Astrocyte of the cerebellum (primary cell): ENCODE results near the gene ATP8A2.

Experiments
- DNase-seq: peaks from one replicate; pipeline ENCODE4 v3.0.0-alpha.2; 2011; ENCODE audit warnings: low read depth
- H3K4me3 ChIP-seq: 2 replicates; pipeline ENCODE4 v1.5.1; 2011; ENCODE audit warnings: mild to moderate bottlenecking, low read depth, low read length, moderate library complexity
- in situ Hi-C: cut with HindIII; loops from 2 replicates; pipeline ENCODE4 v1.10.0; 2017; ENCODE audit warnings: low sequenced_read_pairs
- TF ChIP-seq, protein P1 (sequence below): IDR thresholded peaks from 2 replicates; pipeline ENCODE4 v1.5.1; 2012; ENCODE audit warnings: low read length, low read depth, moderate library complexity, mild to moderate bottlenecking; ENCODE audit errors: missing control alignments

Gene ATP8A2

DNA sequence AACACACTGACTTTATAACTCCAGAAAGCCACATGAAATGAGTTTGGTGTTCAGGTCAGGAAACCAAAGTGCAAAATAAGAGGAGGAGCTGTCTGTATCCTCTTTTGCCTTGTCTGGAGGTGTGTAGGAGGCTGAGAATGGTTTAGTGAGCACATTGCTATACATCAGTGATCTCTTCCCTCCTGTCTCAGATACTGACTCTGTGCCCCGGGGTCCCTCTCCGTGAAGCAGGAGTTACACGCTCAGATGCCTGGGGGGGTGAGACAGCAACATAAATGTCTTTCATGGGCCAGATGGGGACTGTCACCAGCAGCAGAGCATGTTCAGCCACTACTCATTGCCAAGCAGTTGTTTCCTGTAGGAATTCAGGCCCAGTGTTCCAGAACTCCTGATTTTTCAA, 285.4 kb downstream of the ATP8A2 start:
- DNase-seq: no peak
- in situ Hi-C loops: no loop called here
- H3K4me3 ChIP-seq: no peak overlapping the region
- TF ChIP-seq, protein P1, sequence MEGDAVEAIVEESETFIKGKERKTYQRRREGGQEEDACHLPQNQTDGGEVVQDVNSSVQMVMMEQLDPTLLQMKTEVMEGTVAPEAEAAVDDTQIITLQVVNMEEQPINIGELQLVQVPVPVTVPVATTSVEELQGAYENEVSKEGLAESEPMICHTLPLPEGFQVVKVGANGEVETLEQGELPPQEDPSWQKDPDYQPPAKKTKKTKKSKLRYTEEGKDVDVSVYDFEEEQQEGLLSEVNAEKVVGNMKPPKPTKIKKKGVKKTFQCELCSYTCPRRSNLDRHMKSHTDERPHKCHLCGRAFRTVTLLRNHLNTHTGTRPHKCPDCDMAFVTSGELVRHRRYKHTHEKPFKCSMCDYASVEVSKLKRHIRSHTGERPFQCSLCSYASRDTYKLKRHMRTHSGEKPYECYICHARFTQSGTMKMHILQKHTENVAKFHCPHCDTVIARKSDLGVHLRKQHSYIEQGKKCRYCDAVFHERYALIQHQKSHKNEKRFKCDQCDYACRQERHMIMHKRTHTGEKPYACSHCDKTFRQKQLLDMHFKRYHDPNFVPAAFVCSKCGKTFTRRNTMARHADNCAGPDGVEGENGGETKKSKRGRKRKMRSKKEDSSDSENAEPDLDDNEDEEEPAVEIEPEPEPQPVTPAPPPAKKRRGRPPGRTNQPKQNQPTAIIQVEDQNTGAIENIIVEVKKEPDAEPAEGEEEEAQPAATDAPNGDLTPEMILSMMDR: no peak

DNA sequence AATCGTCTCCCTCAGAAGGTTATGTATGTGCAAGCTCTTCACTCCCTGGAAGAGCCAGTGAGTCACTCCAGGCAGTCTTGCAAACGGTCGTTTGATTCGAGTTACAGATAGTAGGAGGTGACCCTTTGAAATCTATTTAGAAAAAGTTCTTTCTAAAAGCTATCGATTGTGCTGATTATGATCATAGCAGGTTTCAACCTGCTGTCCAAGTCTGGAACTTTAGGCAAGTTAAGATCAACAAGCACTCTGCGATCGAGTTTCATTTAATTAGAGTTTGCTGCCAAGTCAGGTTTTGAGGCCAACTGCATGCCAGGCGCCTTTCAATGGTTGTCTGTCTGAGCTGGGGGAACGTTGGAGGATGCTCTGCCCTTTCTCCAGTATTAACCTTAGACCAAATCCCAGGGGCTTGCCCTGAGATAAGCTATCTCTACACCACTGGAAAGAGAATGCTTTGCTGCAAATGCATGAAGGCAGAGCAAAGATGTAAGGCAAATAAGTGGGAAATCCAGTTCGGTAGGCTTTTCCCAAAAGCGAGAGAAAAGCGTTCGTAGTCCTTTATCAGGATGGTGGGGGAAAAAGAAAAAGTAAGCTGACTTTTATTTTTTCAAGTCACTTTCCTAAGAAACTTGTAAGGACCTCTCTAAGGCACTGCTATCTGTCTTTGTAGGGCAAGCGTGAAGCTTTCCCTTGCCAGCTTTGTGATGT, 287.5 kb downstream of the ATP8A2 start:
- DNase-seq: no peak
- no peak overlapping the region for H3K4me3 ChIP-seq
- in situ Hi-C loops: no loop called here
- TF ChIP-seq, protein P1: no peak

DNA sequence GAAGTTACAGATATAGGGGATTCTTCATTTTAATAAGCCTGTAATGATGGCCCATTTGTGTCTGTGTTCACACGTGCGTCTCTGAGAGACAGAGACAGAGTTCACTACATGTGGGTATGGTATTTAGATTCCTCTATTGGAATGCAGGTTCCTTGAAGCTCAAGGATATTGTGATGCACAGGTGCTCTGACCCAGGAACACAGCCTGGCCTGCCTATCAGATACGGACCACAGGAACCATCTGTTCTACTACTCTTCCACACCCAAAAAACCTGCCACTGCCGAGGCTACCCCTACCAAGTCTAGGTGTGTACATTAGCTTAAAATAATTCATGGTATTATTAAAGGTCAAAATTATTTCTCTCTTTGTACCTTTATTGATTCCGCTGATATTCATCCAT, 289.2 kb downstream of the ATP8A2 start:
- TF ChIP-seq, protein P1: no peak
- no peak overlapping the region for H3K4me3 ChIP-seq
- no peak for DNase-seq
- in situ Hi-C loops: no loop called here

DNA sequence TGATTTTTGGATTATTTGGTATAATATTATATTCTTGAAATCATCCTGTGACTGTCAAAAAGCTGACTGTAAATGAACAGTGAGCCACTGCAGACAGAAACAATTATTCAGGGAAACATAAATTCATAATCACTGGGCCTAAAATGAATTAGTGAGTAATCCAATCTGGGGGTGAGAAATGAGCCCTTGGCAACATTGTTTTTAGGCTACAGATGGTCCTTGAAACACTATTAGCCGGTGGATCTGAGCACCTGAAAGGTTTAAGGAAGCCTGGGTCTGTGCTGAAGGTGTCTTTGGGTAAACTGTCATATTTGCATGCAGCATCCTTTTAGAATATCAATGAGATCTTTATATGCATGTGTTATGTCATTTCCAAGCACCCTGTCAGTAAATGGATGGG, 290.7 kb downstream of the ATP8A2 start:
- H3K4me3 ChIP-seq: no peak overlapping the region
- TF ChIP-seq, protein P1: no peak
- in situ Hi-C loops: no loop called here
- no peak for DNase-seq

DNA sequence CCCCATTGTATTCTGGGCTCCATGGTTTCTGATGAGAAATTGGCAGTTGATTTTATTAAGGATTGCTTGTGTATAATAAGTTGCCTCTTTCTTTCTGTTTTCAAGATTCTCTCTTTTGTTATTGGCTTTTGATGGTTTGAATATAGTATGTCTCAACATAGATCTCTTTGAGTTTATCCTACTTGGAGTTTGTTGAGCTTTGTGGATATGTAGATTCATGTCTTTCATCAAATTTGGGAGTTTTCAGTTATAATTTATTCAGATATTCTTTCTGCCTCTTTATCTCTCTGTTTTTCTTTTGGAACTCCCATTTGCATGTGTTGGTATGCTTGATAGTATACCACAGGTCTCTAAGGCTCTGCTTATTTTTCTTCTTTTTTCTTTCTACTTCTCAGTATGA, 296.6 kb downstream of the ATP8A2 start:
- in situ Hi-C loops: no loop called here
- no peak for DNase-seq
- TF ChIP-seq, protein P1: no peak
- no peak overlapping the region for H3K4me3 ChIP-seq

DNA sequence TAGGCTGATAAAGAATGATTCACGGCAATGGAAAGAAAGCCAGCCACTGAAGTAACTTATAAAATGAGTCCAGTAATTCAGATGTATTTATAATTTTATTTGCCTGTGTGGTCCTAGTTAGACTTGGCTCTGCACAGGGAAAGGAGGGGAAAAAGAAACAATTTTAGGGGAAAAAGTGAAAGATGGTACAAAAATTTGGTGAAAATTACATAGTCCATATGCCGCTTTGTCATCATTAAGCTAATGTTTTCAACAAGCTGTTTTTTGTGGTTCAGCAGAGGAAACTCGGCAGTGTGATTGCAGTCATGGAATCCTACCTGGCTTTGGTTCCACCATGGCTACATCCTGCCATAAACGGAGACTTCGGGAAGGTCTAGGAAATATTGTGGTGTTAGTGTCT, 301.9 kb downstream of the ATP8A2 start:
- no peak overlapping the region for H3K4me3 ChIP-seq
- TF ChIP-seq, protein P1: no peak
- in situ Hi-C loops: no loop called here
- DNase-seq: no peak
